Measurements from ENCODE around the gene FOLR2. TPM values are rescaled to one million over a fixed set of nuclear protein-coding genes. Genes with fewer than 3 reads are reported as not detected.

The FOLR2 gene
- total RNA-seq, 1 donor from 2014 or later: 19.4 TPM

DNA sequence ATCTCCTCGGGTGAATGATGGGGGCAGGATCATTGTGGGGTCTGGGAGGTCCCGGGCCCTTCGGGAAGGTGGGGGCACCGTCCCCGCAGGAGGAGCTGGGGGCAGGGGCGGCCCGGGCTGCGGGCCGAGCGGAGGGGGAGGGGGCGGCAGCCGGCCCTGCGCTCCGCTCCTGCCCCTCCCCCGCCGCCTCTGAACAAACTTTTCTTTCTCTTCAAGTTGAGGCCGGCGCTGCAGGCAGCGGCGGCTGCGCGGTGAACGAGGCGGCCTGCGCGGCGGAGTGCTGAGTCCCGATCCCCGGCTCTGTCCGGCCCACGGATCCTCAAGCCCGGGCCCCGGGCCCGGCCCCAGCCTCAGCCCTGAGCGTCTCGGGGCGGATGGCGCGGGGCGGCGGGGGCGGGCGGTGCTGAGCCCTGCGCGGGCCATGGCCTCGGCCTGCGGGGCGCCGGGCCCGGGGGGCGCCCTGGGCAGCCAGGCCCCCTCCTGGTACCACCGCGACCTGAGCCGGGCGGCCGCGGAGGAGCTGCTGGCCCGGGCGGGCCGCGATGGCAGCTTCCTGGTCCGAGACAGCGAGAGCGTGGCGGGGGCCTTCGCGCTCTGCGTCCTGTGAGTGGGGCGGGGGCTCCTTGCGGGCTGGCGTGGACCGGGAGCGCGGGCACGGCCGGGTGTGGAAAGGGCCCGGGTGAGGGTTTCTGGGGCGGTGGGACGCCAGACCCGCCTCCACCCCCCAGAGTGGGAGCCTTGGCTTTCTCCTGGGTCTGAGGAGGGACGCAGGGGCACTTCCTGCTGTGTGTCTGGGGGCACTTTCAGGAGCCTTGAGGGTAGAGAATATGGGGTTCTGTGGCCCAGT, 8.2 kb downstream of the FOLR2 start, which contains the start of gene INPPL1:
INPPL1 (plus strand) TSS at position 204 of the 847 bp plus-strand sequence; CDS start at position 422, 218 bp downstream.
- TF ChIP-seq, protein P1, sequence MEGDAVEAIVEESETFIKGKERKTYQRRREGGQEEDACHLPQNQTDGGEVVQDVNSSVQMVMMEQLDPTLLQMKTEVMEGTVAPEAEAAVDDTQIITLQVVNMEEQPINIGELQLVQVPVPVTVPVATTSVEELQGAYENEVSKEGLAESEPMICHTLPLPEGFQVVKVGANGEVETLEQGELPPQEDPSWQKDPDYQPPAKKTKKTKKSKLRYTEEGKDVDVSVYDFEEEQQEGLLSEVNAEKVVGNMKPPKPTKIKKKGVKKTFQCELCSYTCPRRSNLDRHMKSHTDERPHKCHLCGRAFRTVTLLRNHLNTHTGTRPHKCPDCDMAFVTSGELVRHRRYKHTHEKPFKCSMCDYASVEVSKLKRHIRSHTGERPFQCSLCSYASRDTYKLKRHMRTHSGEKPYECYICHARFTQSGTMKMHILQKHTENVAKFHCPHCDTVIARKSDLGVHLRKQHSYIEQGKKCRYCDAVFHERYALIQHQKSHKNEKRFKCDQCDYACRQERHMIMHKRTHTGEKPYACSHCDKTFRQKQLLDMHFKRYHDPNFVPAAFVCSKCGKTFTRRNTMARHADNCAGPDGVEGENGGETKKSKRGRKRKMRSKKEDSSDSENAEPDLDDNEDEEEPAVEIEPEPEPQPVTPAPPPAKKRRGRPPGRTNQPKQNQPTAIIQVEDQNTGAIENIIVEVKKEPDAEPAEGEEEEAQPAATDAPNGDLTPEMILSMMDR (IDR thresholded peaks at IDR 0.05): no peak
- TF ChIP-seq POLR2A (IDR thresholded peaks at IDR 0.05) (no peak), POLR2AphosphoS5 (IDR thresholded peaks at IDR 0.05; ENCODE audit: insufficient read depth in 1 of 2, low read depth in 1 of 2) (no peak)
- H3K27ac ChIP-seq: peak within 1 kb of the TSS; percentile 97
- peak in 1 of 2 donors; percentile 83 for DNase-seq (ENCODE audit: extremely low spot score in 2 of 2)
- H3K4me1 ChIP-seq: peaks cover 31% of the 10 kb centered on the region
- H3K36me3 ChIP-seq: peaks cover 0 to 13% of the 10 kb centered on the region in 2 donors
- peak within 1 kb of the TSS; percentile 89 to 94 for H3K4me3 ChIP-seq
- no peaks in the 10 kb centered on the region for H3K27me3 ChIP-seq
- no peaks in the 10 kb centered on the region for H3K9me3 ChIP-seq
- intact Hi-C loops (cut with DNase I): no loop called here

DNA sequence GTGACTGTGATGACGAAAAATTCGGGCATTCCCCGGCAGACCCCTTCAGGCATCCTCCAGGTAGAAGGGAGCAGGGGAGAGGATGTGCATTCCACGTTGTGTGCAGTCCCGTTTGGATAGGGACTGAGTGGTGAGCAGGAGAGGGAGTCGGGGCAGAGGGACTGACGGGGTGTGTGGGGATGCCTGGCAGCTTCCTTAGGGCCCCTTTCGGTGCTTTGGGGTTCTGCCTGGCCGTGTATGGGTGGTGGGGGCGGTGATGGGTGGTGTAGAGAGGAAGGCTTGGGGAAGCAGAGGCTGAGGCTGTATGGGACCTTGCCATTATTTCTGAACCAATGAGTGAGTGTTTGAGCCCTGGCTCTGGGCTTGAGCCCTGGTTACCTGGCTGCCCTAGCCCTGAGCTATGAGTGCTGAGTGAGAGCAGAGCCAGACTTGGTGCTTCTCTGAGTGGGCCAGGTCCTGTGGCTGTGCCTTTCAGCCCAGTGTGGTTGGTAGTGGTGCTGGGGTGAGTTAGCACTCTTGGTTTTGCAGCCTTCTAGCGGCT, 8.9 kb downstream of the FOLR2 start:
- Histone ChIP-seq H3K4me3 (peak overlapping the region; percentile 89 to 94), H3K27ac (peak overlapping the region; percentile 97), H3K27me3 (no peaks in the 10 kb centered on the region), H3K9me3 (no peaks in the 10 kb centered on the region), H3K4me1 (peaks cover 31% of the 10 kb centered on the region), H3K36me3 (peaks cover 0 to 20% of the 10 kb centered on the region in 2 donors)
- TF ChIP-seq POLR2AphosphoS5 (IDR thresholded peaks at IDR 0.05; ENCODE audit: insufficient read depth in 1 of 2, low read depth in 1 of 2) (no peak), POLR2A (IDR thresholded peaks at IDR 0.05) (no peak)
- TF ChIP-seq, protein P1 (IDR thresholded peaks at IDR 0.05): no peak
- peak in 1 of 2 donors; percentile 83 for DNase-seq (ENCODE audit: extremely low spot score in 2 of 2)
- intact Hi-C loops (cut with DNase I): no loop called here

DNA sequence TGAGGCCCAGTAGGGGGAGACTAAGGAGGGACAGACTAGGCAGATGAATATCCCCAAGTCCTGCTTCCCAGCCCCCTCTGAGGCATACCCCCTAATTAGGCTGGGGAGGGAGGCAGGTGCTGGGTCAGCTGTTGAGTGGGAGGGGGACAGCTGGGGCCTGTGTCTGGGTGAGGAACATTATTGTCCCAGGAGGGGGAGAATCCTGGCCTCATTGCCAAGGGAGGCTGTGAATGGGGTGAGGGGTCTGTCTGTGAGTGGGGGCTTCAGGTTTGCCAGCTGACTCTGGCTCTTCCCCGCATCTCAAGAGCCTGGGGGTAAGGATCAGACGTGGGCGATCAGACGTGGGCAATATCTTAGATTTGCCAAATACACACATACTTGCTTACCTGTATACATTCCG, 10.1 kb downstream of the FOLR2 start:
- H3K27ac ChIP-seq: no peak overlapping the region
- peak in 1 of 2 donors; percentile 75 for DNase-seq (ENCODE audit: extremely low spot score in 2 of 2)
- H3K9me3 ChIP-seq: no peaks in the 10 kb centered on the region
- TF ChIP-seq POLR2A (IDR thresholded peaks at IDR 0.05): no peak
- no peak for TF ChIP-seq POLR2AphosphoS5 (IDR thresholded peaks at IDR 0.05; ENCODE audit: insufficient read depth in 1 of 2, low read depth in 1 of 2)
- TF ChIP-seq, protein P1 (IDR thresholded peaks at IDR 0.05): no peak
- H3K4me3 ChIP-seq: no peak overlapping the region
- intact Hi-C loops (cut with DNase I): no loop called here
- H3K27me3 ChIP-seq: no peaks in the 10 kb centered on the region
- peaks cover 31% of the 10 kb centered on the region for H3K4me1 ChIP-seq
- peaks cover 0 to 32% of the 10 kb centered on the region in 2 donors for H3K36me3 ChIP-seq

DNA sequence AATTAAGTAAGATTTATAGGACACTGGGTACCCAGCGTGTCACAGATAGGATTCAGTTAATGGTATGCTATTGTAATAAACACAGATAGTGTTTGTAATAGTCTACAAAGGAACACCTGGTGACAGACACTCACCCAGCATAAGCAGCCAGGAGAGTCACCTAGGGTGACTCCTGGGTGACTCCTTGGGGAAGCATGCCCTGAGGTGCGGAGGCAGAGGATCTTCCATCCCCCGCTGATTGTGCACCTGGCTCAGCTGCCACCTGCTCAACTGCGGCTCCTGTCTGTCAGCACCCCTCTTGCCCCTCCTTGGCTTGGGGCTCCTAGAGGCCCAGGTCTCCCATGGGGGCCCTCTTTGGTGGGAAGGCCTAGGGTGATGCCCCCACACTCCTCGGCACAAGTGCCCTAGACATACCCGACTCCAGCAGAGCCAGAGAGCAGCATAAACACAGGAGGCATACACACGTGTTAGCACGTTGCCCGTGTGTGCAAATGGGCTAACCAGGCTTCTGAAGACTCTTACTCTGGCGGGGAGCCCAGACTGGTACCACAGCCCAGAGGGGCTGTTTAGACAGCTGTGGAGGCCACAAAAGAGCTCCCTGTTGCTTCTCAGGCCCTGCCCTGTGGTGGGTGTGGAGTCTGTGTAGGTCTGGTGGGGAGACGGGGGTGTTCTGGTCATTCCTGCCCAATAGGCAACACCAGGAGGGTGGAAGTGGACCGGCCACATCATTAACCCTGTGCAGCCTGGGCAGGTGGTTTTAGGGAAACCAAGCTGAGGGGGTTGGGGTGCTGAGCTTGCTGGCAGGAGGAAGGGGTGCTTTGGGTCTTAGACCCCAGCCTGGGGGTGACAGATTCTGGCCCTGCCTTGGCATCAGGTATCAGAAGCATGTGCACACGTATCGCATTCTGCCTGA, 11.0 kb downstream of the FOLR2 start:
- Histone ChIP-seq H3K4me1 (peaks cover 25% of the 10 kb centered on the region), H3K27me3 (no peaks in the 10 kb centered on the region), H3K27ac (no peak overlapping the region), H3K9me3 (no peaks in the 10 kb centered on the region), H3K4me3 (no peak overlapping the region), H3K36me3 (peaks cover 0 to 39% of the 10 kb centered on the region in 2 donors)
- intact Hi-C loops (cut with DNase I): no loop called here
- TF ChIP-seq POLR2A (IDR thresholded peaks at IDR 0.05): no peak
- no peak for TF ChIP-seq POLR2AphosphoS5 (IDR thresholded peaks at IDR 0.05; ENCODE audit: insufficient read depth in 1 of 2, low read depth in 1 of 2)
- TF ChIP-seq, protein P1 (IDR thresholded peaks at IDR 0.05): no peak
- DNase-seq (ENCODE audit: extremely low spot score in 2 of 2): peak in 1 of 2 donors; percentile 83
